K562 (cell line): ENCODE measurements around the gene UCHL5. TPM values are rescaled to one million over a fixed set of nuclear protein-coding genes. Genes with fewer than 3 reads are reported as not detected.

Experiments
- ATAC-seq: fragments of 200-7000 bp; cut with Tn5 transposase; 3 replicates; pipeline ENCODE4 v1.9.1; 2020; ENCODE audit warnings: moderate library complexity
- BruUV-seq: library from RNA; stranded (reverse); fragments of 400-500 nt; replicated peaks from 2 replicates; lab custom pipeline; 2021; lab: Mats Ljungman, UMichigan
- CTCF ChIA-PET: fragments of 300-600 bp; formaldehyde crosslinking; extraction: SDS; loops from one replicate; lab custom pipeline; 2021; ENCODE audit warnings: low intra/inter-chr PET ratio; lab: Yijun Ruan, JAX
- POLR2A ChIA-PET: fragments of 300-600, 350-650 bp; sonication (Branson Sonifier 250); formaldehyde crosslinking; extraction: SDS; loops from one replicate; lab custom pipeline; 2021; ENCODE audit warnings: antibody characterized with exemption, inconsistent platforms; lab: Yijun Ruan, JAX
- DNase-seq, 4 experiments: peaks; one replicate each; pipeline versions ENCODE4 v3.0.0 to v3.0.0-alpha.2; 2011 to 2018; ENCODE audit warnings: low spot score in 3 of 4, mixed read lengths in 3 of 4; ENCODE audit errors: extremely low read depth in 1 of 4
- FAIRE-seq: peaks from 2 replicates; lab custom pipeline; 2011; peaks lifted over from hg19 to GRCh38; lab: Jason Lieb, UNC
- H2AFZ ChIP-seq: 2 replicates; pipeline ENCODE4 v1.6.0; 2011; ENCODE audit warnings: low read depth, low read length, control low read depth, inconsistent platforms
- H3K27ac ChIP-seq: fragments of 200-600 bp; 3 replicates; pipeline ENCODE4 v1.8.0; 2011; ENCODE audit warnings: low read depth, mild to moderate bottlenecking, control low read depth, inconsistent platforms, low read length, moderate library complexity, mixed read lengths; ENCODE audit errors: extremely low read depth
- H3K27me3 ChIP-seq, 2 experiments: fragments of 300-600 bp in 1 of 2; 2 replicates in 1 of 2; 3 replicates in 1 of 2; pipeline versions ENCODE4 v1.6.0 to v1.8.0; 2011; ENCODE audit warnings: inconsistent platforms in 2 of 2, low read length in 2 of 2, mild to moderate bottlenecking in 1 of 2, mixed read lengths in 1 of 2, moderate library complexity in 1 of 2; ENCODE audit not compliant: control insufficient read depth in 2 of 2, insufficient read depth in 2 of 2
- H3K36me3 ChIP-seq: fragments of 300-600 bp; 3 replicates; pipeline ENCODE4 v1.8.0; 2011; ENCODE audit warnings: mild to moderate bottlenecking, low read length, inconsistent platforms; ENCODE audit not compliant: control insufficient read depth, insufficient read depth
- H3K4me1 ChIP-seq, 2 experiments: fragments of 200-600 bp in 1 of 2; replicated peaks in 1 of 2; 2 replicates in 1 of 2; 3 replicates in 1 of 2; pipeline versions ENCODE4 v1.5.1 to v1.8.0; 2011; ENCODE audit warnings: inconsistent platforms in 2 of 2, low read length in 2 of 2, mild to moderate bottlenecking in 1 of 2, mixed read lengths in 1 of 2, moderate library complexity in 1 of 2; ENCODE audit not compliant: control insufficient read depth in 2 of 2, insufficient read depth in 2 of 2
- H3K4me2 ChIP-seq: 2 replicates; pipeline ENCODE4 v1.6.1; 2011; ENCODE audit warnings: low read length, control low read depth, inconsistent platforms, mixed read lengths; ENCODE audit not compliant: insufficient read depth
- H3K4me3 ChIP-seq: fragments of 200-600 bp; sonication (generic), shearing (Covaris generic); 2 replicates; pipeline ENCODE4 v1.5.1; 2016; ENCODE audit warnings: control low read depth, inconsistent platforms
- H3K79me2 ChIP-seq: fragments of 200-600 bp; 3 replicates; pipeline ENCODE4 v1.8.0; 2011; ENCODE audit warnings: low read length, inconsistent platforms; ENCODE audit not compliant: control insufficient read depth, insufficient read depth
- H3K9ac ChIP-seq, 2 experiments: 2 replicates each; pipeline versions ENCODE4 v1.6.0 to v1.6.1; 2011; ENCODE audit warnings: low read depth in 2 of 2, low read length in 2 of 2, control low read depth in 1 of 2, inconsistent platforms in 1 of 2, mild to moderate bottlenecking in 1 of 2, mixed read lengths in 1 of 2; ENCODE audit not compliant: insufficient read depth in 1 of 2
- H3K9me1 ChIP-seq: one replicate; pipeline ENCODE4 v1.6.0; 2011; ENCODE audit warnings: inconsistent platforms, mild to moderate bottlenecking, low read length, moderate library complexity; ENCODE audit not compliant: control insufficient read depth, insufficient read depth
- H3K9me3 ChIP-seq: replicated peaks from 2 replicates; pipeline ENCODE4 v1.5.1; 2011; ENCODE audit warnings: low read depth, low read length, inconsistent platforms; ENCODE audit not compliant: control insufficient read depth, insufficient read depth
- H4K20me1 ChIP-seq: replicated peaks from 2 replicates; pipeline ENCODE4 v1.6.1; 2011; ENCODE audit warnings: low read length, inconsistent platforms, mixed read lengths; ENCODE audit not compliant: control insufficient read depth, insufficient read depth
- CBX3 ChIP-seq, 2 experiments: IDR thresholded peaks; 1 replicate in 1 of 2; 2 replicates in 1 of 2; pipeline ENCODE4 v1.6.1; 2012; ENCODE audit warnings: inconsistent platforms in 2 of 2, low read length in 2 of 2, borderline replicate concordance in 1 of 2, control low read depth in 1 of 2
- CC2D1A ChIP-seq: fragments of 450-650 bp; IDR thresholded peaks from 2 replicates; pipeline ENCODE4 v1.6.1; 2017; ENCODE audit warnings: mild to moderate bottlenecking
- GTF2B ChIP-seq: IDR thresholded peaks from 2 replicates; pipeline ENCODE4 v1.6.1; 2011; ENCODE audit not compliant: insufficient read length; ENCODE audit errors: extremely low read depth
- MAZ ChIP-seq, 2 experiments: fragments of 450-650 bp in 1 of 2; sonication (generic) in 1 of 2; formaldehyde crosslinking; IDR thresholded peaks in 1 of 2; conservative IDR thresholded peaks in 1 of 2; 2 replicates each; pipeline versions ENCODE4 v1.4.0 to v1.5.0; 2020; ENCODE audit warnings: mild to moderate bottlenecking in 1 of 2, missing genetic modification reagents in 1 of 2
- RBM39 ChIP-seq: fragments of 200-400 bp; formaldehyde crosslinking; optimal IDR thresholded peaks from 2 replicates; pipeline ENCODE3; 2018; ENCODE audit warnings: low read depth, low read length
- SMC3 ChIP-seq: conservative IDR thresholded peaks from 2 replicates; pipeline ENCODE4 v1.6.1; 2011; ENCODE audit warnings: low read depth, low read length, improper control_type of control experiment; ENCODE audit not compliant: insufficient read depth
- SRF ChIP-seq, 2 experiments: fragments of 250-450, 450-650 bp in 1 of 2; sonication (Bioruptor Pico) in 1 of 2; sonication (generic) in 1 of 2; formaldehyde crosslinking; IDR thresholded peaks; 2 replicates each; pipeline versions ENCODE4 v1.5.0 to v1.5.1; 2020 to 2022; ENCODE audit warnings: mild to moderate bottlenecking in 1 of 2, missing genetic modification reagents in 1 of 2
- ZBTB33 ChIP-seq: sonication (generic); formaldehyde crosslinking; IDR thresholded peaks from 2 replicates; pipeline ENCODE4 v1.8.1; 2023; ENCODE audit warnings: mild to moderate bottlenecking, missing genetic modification reagents
- ZNF639 ChIP-seq, 2 experiments: fragments of 200-800 bp in 1 of 2; sonication (Bioruptor generic) in 1 of 2; sonication (generic) in 1 of 2; formaldehyde crosslinking in 1 of 2; IDR thresholded peaks in 1 of 2; conservative IDR thresholded peaks in 1 of 2; 2 replicates each; pipeline versions ENCODE4 v1.5.0 to v1.6.1; 2016 to 2020; ENCODE audit warnings: missing compliant biosample characterization in 1 of 2, missing genetic modification characterization in 1 of 2, missing genetic modification reagents in 1 of 2
- ZNF75A ChIP-seq: fragments of 450-650 bp; formaldehyde crosslinking; IDR thresholded peaks from 2 replicates; pipeline ENCODE4 v1.4.0; 2020; ENCODE audit warnings: mild to moderate bottlenecking
- WGBS: fragments of 100-300 bp; shearing (Covaris generic); methylation state at CpG from one replicate; pipeline ENCODE4 v1.1.6; 2016; ENCODE audit warnings: low coverage, mixed read lengths; ENCODE audit not compliant: insufficient coverage; ENCODE audit errors: missing lambda C conversion rate; 5-methylcytosine and 5-hydroxymethylcytosine counted together
- in situ Hi-C: fragments of 300-500 bp; cut with MboI; formaldehyde crosslinking; loops from 4 replicates; pipeline ENCODE4 v1.15.0; 2018; ENCODE audit warnings: inconsistent platforms, mixed read lengths
- intact Hi-C: fragments of 100-400 bp; cut with micrococcal nuclease; formaldehyde crosslinking; loops from 2 replicates; pipeline ENCODE4 v1.14.2; 2022
- polyA plus RNA-seq, 8 experiments: library from polyadenylated mRNA; depleted of rRNA in 4 of 8; stranded (reverse) in 5 of 8; unstranded in 3 of 8; fragments of >200 nt; fragmentation: Nextera tagmentation in 2 of 8; fragmentation: Illumina TruSeq in 1 of 8; extraction: Ambion mirVana in 2 of 8; extraction: Trizol in 1 of 8; gene quantifications; 2 replicates each; pipeline versions ENCODE4 v1.2.1 to v1.2.3, GENCODE V29; 2011 to 2014; ENCODE audit warnings: inconsistent platforms in 1 of 8, missing spikeins in 1 of 8
- total RNA-seq, 7 experiments: library from RNA; depleted of rRNA in 6 of 7; stranded (reverse); fragments of >200 nt in 6 of 7; fragmentation: Illumina TruSeq in 2 of 7; extraction: Trizol in 2 of 7; gene quantifications; 2 replicates each; pipeline versions ENCODE4 v1.2.1 to v1.2.3, GENCODE V29; 2011 to 2021; ENCODE audit warnings: low replicate concordance in 1 of 7

UCHL5 gene
- total and polyA plus RNA-seq, 9 of the 15 experiments (the other 6 are each of a cell fraction or from before 2014, with no cell fraction given), result 61.0 to 206 (median 122) TPM

- TF ChIP-seq ZNF639 (CRISPR knock-in tag; conservative IDR thresholded peaks at IDR 0.05 in 1 of 2, IDR thresholded peaks at IDR 0.05 in 1 of 2) (no peak), RBM39 (no peak), MAZ (CRISPR knock-in tag; conservative IDR thresholded peaks at IDR 0.05 in 1 of 2, IDR thresholded peaks at IDR 0.05 in 1 of 2) (no peak), SRF (CRISPR knock-in tag; IDR thresholded peaks at IDR 0.05) (no peak), SMC3 (peak; percentile 37; the same call in 1 of the 2 replicates), CBX3 (IDR thresholded peaks at IDR 0.05; ENCODE audit: borderline replicate concordance in 1 of 2, low read length in 2 of 2) (peak in 1 of 2 experiments; percentile 37; a peak in 1 of 3 replicates), CC2D1A (peak; percentile 77; the same call in 1 of the 2 replicates)
Measured at GRCh38 chr1:192998536-192998935, 60.6 kb downstream of the UCHL5 start (continued).

GRCh38 chr1:192994141-192994540 is 65.0 kb downstream of the UCHL5 start:
- Histone ChIP-seq H3K9me1 (peaks cover 3% of the 10 kb centered on the region), H3K27ac (no peak overlapping the region), H3K79me2 (peaks cover 4% of the 10 kb centered on the region; the same call in 2 of the 3 replicates), H4K20me1 (no peaks in the 10 kb centered on the region), H3K4me2 (no peak overlapping the region), H2AFZ (no peak overlapping the region), H3K9ac (no peak overlapping the region), H3K27me3 (no peaks in the 10 kb centered on the region), H3K4me1 (no peaks in the 10 kb centered on the region), H3K36me3 (peaks cover 59% of the 10 kb centered on the region), H3K4me3 (no peak overlapping the region), H3K9me3 (0 out of 2 replicates have a peak, but pooled peaks cover 5% of the 10 kb centered on the region)
- no TSS peak for BruUV-seq
- no peak for ATAC-seq
- WGBS, result 91% methylated on average over 7 of the region's 7 CpGs
- intact Hi-C loops, result no loop called here
- no peak for DNase-seq
- in situ Hi-C loops, result no loop called here
- TF ChIP-seq ZBTB33 (CRISPR knock-in tag) (peak; percentile 54; the same call in 1 of the 2 replicates), GTF2B (no peak), ZNF75A (CRISPR knock-in tag) (peak; percentile 90)
- CTCF ChIA-PET, result no interaction called here
- POLR2A ChIA-PET, result interaction anchor here (0.5 kb wide), 1 partner anchor 9 kb away, joined by 3 read pairs; no protein-coding TSS in a partner anchor
- FAIRE-seq, result no peak
